GM23338 (cell line): ENCODE results near the gene MPHOSPH9. TPM values are rescaled to one million over a fixed set of nuclear protein-coding genes. Genes with fewer than 3 reads are reported as not detected.

Experiments used
- ATAC-seq: fragments of 200-7000 bp; cut with Tn5 transposase; 3 replicates; pipeline ENCODE4 v1.9.1; 2020
- DNase-seq: peaks from one replicate; pipeline ENCODE4 v3.0.0-alpha.2; 2015; ENCODE audit warnings: low spot score
- H2AFZ ChIP-seq: fragments of 200-600 bp; sonication (generic); 2 replicates; pipeline ENCODE4 v1.8.0; 2016; ENCODE audit warnings: antibody characterized with exemption, mild to moderate bottlenecking, moderate library complexity
- H3F3A ChIP-seq: fragments of 200-600 bp; sonication (generic); replicated peaks from 2 replicates; pipeline ENCODE4 v1.8.0; 2017; ENCODE audit warnings: antibody characterized with exemption, mixed run types, low read depth
- H3K27ac ChIP-seq: fragments of 200-600 bp; sonication (generic); 2 replicates; pipeline ENCODE4 v1.6.1; 2016; ENCODE audit warnings: low read depth
- H3K27me3 ChIP-seq: fragments of 200-600 bp; sonication (generic); 2 replicates; pipeline ENCODE4 v1.8.0; 2016; ENCODE audit warnings: mild to moderate bottlenecking, mixed run types, moderate library complexity; ENCODE audit not compliant: insufficient read depth
- H3K36me3 ChIP-seq: fragments of 200-600 bp; sonication (generic); 2 replicates; pipeline ENCODE4 v1.8.0; 2016; ENCODE audit warnings: mild to moderate bottlenecking; ENCODE audit not compliant: insufficient read depth
- H3K4me1 ChIP-seq: fragments of 200-600 bp; sonication (generic); 2 replicates; pipeline ENCODE4 v1.8.0; 2016; ENCODE audit warnings: mild to moderate bottlenecking, moderate library complexity; ENCODE audit not compliant: insufficient read depth
- H3K4me2 ChIP-seq: fragments of 200-600 bp; sonication (generic); 2 replicates; pipeline ENCODE4 v1.7.1; 2017; ENCODE audit warnings: mixed run types
- H3K4me3 ChIP-seq: fragments of 200-600 bp; sonication (generic); 2 replicates; pipeline ENCODE4 v1.6.1; 2016; ENCODE audit warnings: mixed run types
- H3K79me2 ChIP-seq: fragments of 200-600 bp; sonication (generic); replicated peaks from 2 replicates; pipeline ENCODE4 v1.8.0; 2017; ENCODE audit warnings: mild to moderate bottlenecking; ENCODE audit not compliant: insufficient read depth
- H3K9me2 ChIP-seq: fragments of 200-600 bp; sonication (generic); 2 replicates; pipeline ENCODE4 v1.8.0; 2017; ENCODE audit not compliant: insufficient read depth
- H4K20me1 ChIP-seq: fragments of 200-600 bp; sonication (generic); replicated peaks from 2 replicates; pipeline ENCODE4 v1.8.0; 2017; ENCODE audit warnings: mild to moderate bottlenecking; ENCODE audit not compliant: insufficient read depth
- H3K27ac Mint-ChIP-seq: 2 replicates; pipeline ENCODE4 v1.8.0; 2020; ENCODE audit warnings: inconsistent platforms, mild to moderate bottlenecking, moderate library complexity, mixed read lengths
- H3K27me3 Mint-ChIP-seq: 3 replicates; pipeline ENCODE4 v1.8.0; 2022; ENCODE audit warnings: low read depth, mild to moderate bottlenecking, moderate library complexity, mixed read lengths, inconsistent platforms; ENCODE audit not compliant: insufficient read depth, poor library complexity
- H3K36me3 Mint-ChIP-seq: 3 replicates; pipeline ENCODE4 v1.8.0; 2021; ENCODE audit warnings: low read depth, mild to moderate bottlenecking, inconsistent platforms, moderate library complexity, mixed read lengths
- H3K4me1 Mint-ChIP-seq: 3 replicates; pipeline ENCODE4 v1.8.0; 2020; ENCODE audit warnings: mild to moderate bottlenecking, inconsistent platforms, mixed read lengths
- H3K4me3 Mint-ChIP-seq: 3 replicates; pipeline ENCODE4 v1.8.0; 2021; ENCODE audit warnings: moderate library complexity, mild to moderate bottlenecking, inconsistent platforms, mixed read lengths
- H3K9me3 Mint-ChIP-seq: 3 replicates; pipeline ENCODE4 v1.8.0; 2020; ENCODE audit warnings: moderate library complexity, mild to moderate bottlenecking, inconsistent platforms, mixed read lengths
- EZH2 ChIP-seq: fragments of 200-600 bp; sonication (generic); IDR thresholded peaks from one replicate; pipeline ENCODE4 v1.8.0; 2017; ENCODE audit warnings: antibody characterized with exemption, mild to moderate bottlenecking, low read depth; ENCODE audit not compliant: unreplicated experiment
- EZH2phosphoT487 ChIP-seq: fragments of 200-600 bp; sonication (generic); IDR thresholded peaks from one replicate; pipeline ENCODE4 v1.8.1; 2018; ENCODE audit warnings: antibody characterized with exemption; ENCODE audit not compliant: unreplicated experiment
- JUNB ChIP-seq: IDR thresholded peaks from one replicate; pipeline ENCODE4 v1.6.1; 2016; ENCODE audit warnings: antibody characterized with exemption; ENCODE audit not compliant: unreplicated experiment
- NANOG ChIP-seq: IDR thresholded peaks from 2 replicates; pipeline ENCODE4 v1.6.1; 2016; ENCODE audit warnings: antibody characterized with exemption, borderline replicate concordance
- POLR2AphosphoS5 ChIP-seq: IDR thresholded peaks from 2 replicates; pipeline ENCODE4 v1.6.1; 2016; ENCODE audit warnings: antibody characterized with exemption, low read depth
- REST ChIP-seq: IDR thresholded peaks from one replicate; pipeline ENCODE4 v1.6.1; 2018; ENCODE audit warnings: antibody characterized with exemption; ENCODE audit not compliant: unreplicated experiment
- STAT1 ChIP-seq: IDR thresholded peaks from one replicate; pipeline ENCODE4 v1.6.1; 2016; ENCODE audit warnings: antibody characterized with exemption; ENCODE audit not compliant: unreplicated experiment
- ZNF114 ChIP-seq: fragments of 250-450 bp; sonication (Bioruptor Pico); IDR thresholded peaks from 2 replicates; pipeline ENCODE4 v1.5.0; 2020; ENCODE audit warnings: mild to moderate bottlenecking, moderate library complexity
- ZNF331 ChIP-seq: fragments of 250-450 bp; sonication (Bioruptor Pico); IDR thresholded peaks from 2 replicates; pipeline ENCODE4 v1.5.0; 2020; ENCODE audit warnings: low read depth, mild to moderate bottlenecking, moderate library complexity
- ZNF462 ChIP-seq: fragments of 250-450 bp; sonication (Bioruptor Pico); IDR thresholded peaks from 2 replicates; pipeline ENCODE4 v1.5.0; 2020; ENCODE audit warnings: mild to moderate bottlenecking, moderate library complexity
- polyA plus RNA-seq: library from polyadenylated mRNA; unstranded; fragments of >200 nt; fragmentation: Nextera tagmentation; extraction: Ambion mirVana; gene quantifications from 2 replicates; pipeline ENCODE4 v1.2.1, GENCODE V29; 2016
- total RNA-seq: library from RNA; depleted of rRNA; stranded (reverse); fragments of >200 nt; shearing (Covaris generic); gene quantifications from 2 replicates; pipeline ENCODE4 v1.2.3, GENCODE V29; 2014
- TF ChIP-seq, protein P1 (sequence below): IDR thresholded peaks from 2 replicates; pipeline ENCODE4 v1.6.1; 2016; ENCODE audit warnings: antibody characterized with exemption

The MPHOSPH9 gene
- total and polyA plus RNA-seq, 2 experiments from 2014 or later, result 30.5 to 77.9 TPM

- H3K79me2 ChIP-seq, result 0 out of 2 replicates have a peak, but pooled peaks cover 2% of the 10 kb centered on the region
- H4K20me1 ChIP-seq, result no peaks in the 10 kb centered on the region
- TF ChIP-seq NANOG (no peak), ZNF114 (CRISPR knock-in tag) (no peak)
- no peak overlapping the region for H3K4me3 ChIP-seq
- Mint-ChIP-seq H3K27me3 (peaks cover 7% of the 10 kb centered on the region), H3K9me3 (no peaks in the 10 kb centered on the region; the same call in 2 of the 3 replicates), H3K4me1 (peaks cover 4% of the 10 kb centered on the region), H3K36me3 (no peaks in the 10 kb centered on the region), H3K4me3 (no peak overlapping the region), H3K27ac (no peak overlapping the region)
- no peak overlapping the region for H3K27ac ChIP-seq
- ATAC-seq, result no peak
- no peaks in the 10 kb centered on the region for H3K36me3 ChIP-seq
- 0 out of 2 replicates have a peak, but pooled peaks cover 3% of the 10 kb centered on the region for H3F3A ChIP-seq
- DNase-seq, result no peak
- peaks cover under 1% of the 10 kb centered on the region; the same call in 1 of the 2 replicates for H3K4me1 ChIP-seq
- no peaks in the 10 kb centered on the region for H3K9me2 ChIP-seq
- H3K27me3 ChIP-seq, result no peaks in the 10 kb centered on the region; the same call in 1 of the 2 replicates
- H3K4me2 ChIP-seq, result no peak overlapping the region
- H2AFZ ChIP-seq, result no peak overlapping the region
Measured at GRCh38 chr12:123278101-123278627, 45.2 kb upstream of the MPHOSPH9 start.

- ATAC-seq, result no peak
- DNase-seq, result no peak
- peaks cover 4% of the 10 kb centered on the region; the same call in 1 of the 3 replicates for H3K9me3 Mint-ChIP-seq
- Histone ChIP-seq H3F3A (0 out of 2 replicates have a peak, but pooled peaks cover 10% of the 10 kb centered on the region), H2AFZ (0 out of 2 replicates have a peak overlapping the region, but pooled peaks have one; percentile 43), H3K4me1 (peaks cover 18% of the 10 kb centered on the region), H3K27ac (0 out of 2 replicates have a peak overlapping the region, but pooled peaks have one; percentile 39), H4K20me1 (peaks cover 3% of the 10 kb centered on the region; the same call in 1 of the 2 replicates), H3K36me3 (no peaks in the 10 kb centered on the region), H3K27me3 (no peaks in the 10 kb centered on the region), H3K4me2 (peak overlapping the region; percentile 86; the same call in 1 of the 2 replicates), H3K79me2 (peaks cover 38% of the 10 kb centered on the region), H3K4me3 (no peak overlapping the region), H3K9me2 (no peaks in the 10 kb centered on the region)
- peaks cover 19% of the 10 kb centered on the region for H3K27me3 Mint-ChIP-seq
- H3K27ac Mint-ChIP-seq, result peak overlapping the region; percentile 51; the same call in 1 of the 2 replicates
- peak overlapping the region; percentile 80 for H3K4me3 Mint-ChIP-seq
- peaks cover 8% of the 10 kb centered on the region; the same call in 2 of the 3 replicates for H3K36me3 Mint-ChIP-seq
- H3K4me1 Mint-ChIP-seq, result peaks cover 25% of the 10 kb centered on the region
- TF ChIP-seq POLR2AphosphoS5 (no peak), EZH2 (no peak), STAT1 (no peak), ZNF331 (no peak), JUNB (no peak), REST (no peak), ZNF462 (CRISPR knock-in tag) (no peak), NANOG (no peak), EZH2phosphoT487 (no peak)
- TF ChIP-seq, protein P1, sequence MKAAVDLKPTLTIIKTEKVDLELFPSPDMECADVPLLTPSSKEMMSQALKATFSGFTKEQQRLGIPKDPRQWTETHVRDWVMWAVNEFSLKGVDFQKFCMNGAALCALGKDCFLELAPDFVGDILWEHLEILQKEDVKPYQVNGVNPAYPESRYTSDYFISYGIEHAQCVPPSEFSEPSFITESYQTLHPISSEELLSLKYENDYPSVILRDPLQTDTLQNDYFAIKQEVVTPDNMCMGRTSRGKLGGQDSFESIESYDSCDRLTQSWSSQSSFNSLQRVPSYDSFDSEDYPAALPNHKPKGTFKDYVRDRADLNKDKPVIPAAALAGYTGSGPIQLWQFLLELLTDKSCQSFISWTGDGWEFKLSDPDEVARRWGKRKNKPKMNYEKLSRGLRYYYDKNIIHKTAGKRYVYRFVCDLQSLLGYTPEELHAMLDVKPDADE, result no peak
Measured at GRCh38 chr12:123273166-123273565, 40.2 kb upstream of the MPHOSPH9 start.
